DMS 273 (cell line): ENCODE results near the gene MARVELD1.
A peak's percentile ranks its signal among the peaks of the same experiment; 100 is the strongest.

Experiments used
- DNase-seq: peaks from one replicate; lab custom pipeline; 2025; ENCODE audit not compliant: unreplicated experiment; lab: John Stamatoyannopoulos, UW

Gene MARVELD1

GRCh38 chr10:97721871-97722780 is 8.6 kb downstream of the MARVELD1 start:
- no peak for DNase-seq

GRCh38 chr10:97723001-97723400 is 9.5 kb downstream of the MARVELD1 start:
- DNase-seq = no peak

- no peak for DNase-seq
Observed at GRCh38 chr10:97724341-97724941, 10.9 kb downstream of the MARVELD1 start.

- no peak for DNase-seq
Observed at GRCh38 chr10:97726636-97727178, 13.2 kb downstream of the MARVELD1 start.

GRCh38 chr10:97729014-97729413 is 15.5 kb downstream of the MARVELD1 start:
- DNase-seq = no peak

GRCh38 chr10:97731346-97732051 is 18.0 kb downstream of the MARVELD1 start:
- DNase-seq = peak; percentile 86

- DNase-seq = no peak
Observed at GRCh38 chr10:97732052-97732359, 18.5 kb downstream of the MARVELD1 start.

- no peak for DNase-seq
Observed at GRCh38 chr10:97733256-97733655, 19.7 kb downstream of the MARVELD1 start.

GRCh38 chr10:97734021-97734420 is 20.5 kb downstream of the MARVELD1 start:
- DNase-seq = no peak

GRCh38 chr10:97736403-97736901 is 22.9 kb downstream of the MARVELD1 start:
- DNase-seq = no peak

- DNase-seq = peak; percentile 95
Observed at GRCh38 chr10:97736902-97737769, 23.6 kb downstream of the MARVELD1 start, which contains the start of gene ZFYVE27. Gene ZFYVE27, plus strand, starts transcription at chr10:97737128. Its CDS starts 1,350 bp downstream, at chr10:97738478.

- DNase-seq = no peak
Observed at GRCh38 chr10:97737770-97738265, 24.3 kb downstream of the MARVELD1 start.

- DNase-seq = no peak
Observed at GRCh38 chr10:97738616-97739015, 25.1 kb downstream of the MARVELD1 start.

- no peak for DNase-seq
Observed at GRCh38 chr10:97740613-97741012, 27.1 kb downstream of the MARVELD1 start.

- DNase-seq = no peak
Observed at GRCh38 chr10:97743169-97743943, 29.8 kb downstream of the MARVELD1 start.

GRCh38 chr10:97744405-97745035 is 31.0 kb downstream of the MARVELD1 start:
- no peak for DNase-seq

- no peak for DNase-seq
Observed at GRCh38 chr10:97747573-97747972, 34.0 kb downstream of the MARVELD1 start.

- no peak for DNase-seq
Observed at GRCh38 chr10:97748116-97748515, 34.6 kb downstream of the MARVELD1 start.

GRCh38 chr10:97752956-97753355 is 39.4 kb downstream of the MARVELD1 start:
- no peak for DNase-seq
